GM13976 (cell line): Measurements from ENCODE around the gene KCNH1.
"Not testable (repeated sequence)": the region's sequence is repeated elsewhere in the genome, so short reads cannot be mapped to it uniquely, and the experiment has no call there.

Source experiments
- DNase-seq: peaks from one replicate; pipeline ENCODE4 v3.0.0; 2012; ENCODE audit warnings: low spot score
- CTCF ChIP-seq: IDR thresholded peaks from 2 replicates; pipeline ENCODE4 v1.5.1; 2012; ENCODE audit warnings: borderline replicate concordance, mild to moderate bottlenecking; ENCODE audit not compliant: insufficient read depth; ENCODE audit errors: extremely low read depth, missing control alignments, control extremely low read depth
- in situ Hi-C: fragments of 300-500 bp; cut with MboI; formaldehyde crosslinking; loops from one replicate; pipeline ENCODE4 v1.12.0; 2022; ENCODE audit warnings: low sequenced_read_pairs, mixed read lengths, inconsistent platforms; ENCODE audit not compliant: unreplicated experiment

The KCNH1 gene

GRCh38 chr1:211014275-211014674, 119.7 kb downstream of the KCNH1 start:
- TF ChIP-seq CTCF = no peak
- in situ Hi-C loops = no loop called here
- DNase-seq = no peak

GRCh38 chr1:211013346-211014240, 120.4 kb downstream of the KCNH1 start:
- in situ Hi-C loops = no loop called here
- DNase-seq = no peak
- TF ChIP-seq CTCF = no peak

GRCh38 chr1:211011128-211011527, 122.8 kb downstream of the KCNH1 start:
- in situ Hi-C loops, DNase-seq: not testable (repeated sequence)

- TF ChIP-seq CTCF = no peak
- in situ Hi-C loops = no loop called here
- DNase-seq = no peak
Observed at GRCh38 chr1:211009944-211010343, 124.0 kb downstream of the KCNH1 start.

- DNase-seq = no peak
- in situ Hi-C loops = no loop called here
- TF ChIP-seq CTCF = no peak
Observed at GRCh38 chr1:211007830-211008229, 126.1 kb downstream of the KCNH1 start.

GRCh38 chr1:210995931-210996330, 138.0 kb downstream of the KCNH1 start:
- DNase-seq, in situ Hi-C loops: not testable (repeated sequence)

GRCh38 chr1:210992837-210993236, 141.1 kb downstream of the KCNH1 start:
- no peak for TF ChIP-seq CTCF
- DNase-seq = no peak

More at GRCh38 chr1:210992837-210993236, 141.1 kb downstream of the KCNH1 start:
- in situ Hi-C loops = no loop called here
